Peyer's patch (tissue), 4 donors: ENCODE results near the gene CA4. TPM values are rescaled to one million over a fixed set of nuclear protein-coding genes. Genes with fewer than 3 reads are reported as not detected.

Source experiments
- DNase-seq, 3 donors: peaks; one replicate each; pipeline ENCODE4 v3.0.0-alpha.2; 2017 to 2019
- H3K27ac ChIP-seq, 4 donors: fragments of 200-600 bp; sonication (generic); one replicate each; pipeline ENCODE4 v1.5.1; 2016 to 2019
- H3K27me3 ChIP-seq, 2 donors: fragments of 200-600 bp; sonication (generic); one replicate each; pipeline ENCODE4 v1.5.1; 2019
- H3K36me3 ChIP-seq, 3 donors: fragments of 200-600 bp; sonication (generic); one replicate each; pipeline ENCODE4 v1.5.1; 2016 to 2019
- H3K4me1 ChIP-seq, 4 donors: fragments of 200-600 bp; sonication (generic); one replicate each; pipeline ENCODE4 v1.5.1; 2016 to 2019
- H3K4me3 ChIP-seq, 4 donors: fragments of 200-600 bp; sonication (generic); 1 replicate in 3 of 4; 2 replicates in 1 of 4; pipeline ENCODE4 v1.5.1; 2016 to 2019; ENCODE audit warnings: mild to moderate bottlenecking in 1 of 4
- H3K9me3 ChIP-seq, 4 donors: fragments of 200-600 bp; sonication (generic); one replicate each; pipeline ENCODE4 v1.5.1; 2016 to 2019; ENCODE audit warnings: mild to moderate bottlenecking in 1 of 4
- CTCF ChIP-seq, 6 experiments: fragments of 450-650 bp in 4 of 6; fragments of 200-600 bp in 2 of 6; sonication (generic) in 1 of 6; IDR thresholded peaks; one replicate each; pipeline ENCODE4 v1.5.1; 2017 to 2019; ENCODE audit warnings: antibody characterized with exemption in 6 of 6, mild to moderate bottlenecking in 3 of 6, moderate library complexity in 1 of 6
- POLR2A ChIP-seq, 2 donors: fragments of 450-650 bp; IDR thresholded peaks; one replicate each; pipeline ENCODE4 v1.5.1; 2017; ENCODE audit warnings: antibody characterized with exemption in 2 of 2, mild to moderate bottlenecking in 2 of 2, moderate library complexity in 2 of 2
- total RNA-seq, 4 donors: library from RNA; depleted of rRNA; stranded (reverse); fragments of >200 nt; gene quantifications; one replicate each; pipeline ENCODE4 v1.1.0, GENCODE V29; 2016

CA4 gene
- total RNA-seq, 4 donors from 2014 or later, result 1.6 to 18.4 (median 12.3) TPM; not detected in 1

- Histone ChIP-seq H3K36me3 (no peaks in the 10 kb centered on the region), H3K27me3 (no peaks in the 10 kb centered on the region), H3K4me3 (no peak overlapping the region), H3K9me3 (no peaks in the 10 kb centered on the region), H3K27ac (no peak overlapping the region), H3K4me1 (peaks cover 0 to 46% (median 4%) of the 10 kb centered on the region in 4 donors)
- no peak for TF ChIP-seq POLR2A (IDR thresholded peaks at IDR 0.05)
- TF ChIP-seq CTCF (IDR thresholded peaks at IDR 0.05), result no peak
- DNase-seq, result peak in 1 of 3 donors; percentile 46
Observed at GRCh38 chr17:60168654-60169053, 18.9 kb downstream of the CA4 start.

- TF ChIP-seq POLR2A (IDR thresholded peaks at IDR 0.05) (peak in 1 of 2 donors; percentile 19), CTCF (IDR thresholded peaks at IDR 0.05) (peak in 3 of 6 experiments; percentile 31 to 36 (median 35))
- Histone ChIP-seq H3K27me3 (no peaks in the 10 kb centered on the region), H3K4me1 (peaks cover 0 to 44% (median 4%) of the 10 kb centered on the region in 4 donors), H3K9me3 (no peaks in the 10 kb centered on the region), H3K36me3 (no peaks in the 10 kb centered on the region), H3K27ac (peak overlapping the region in 3 of 4 donors; percentile 33 to 81 (median 56)), H3K4me3 (no peak overlapping the region)
- peak in 2 of 3 donors; percentile 86 to 89 for DNase-seq
Observed at GRCh38 chr17:60169921-60170817, 20.4 kb downstream of the CA4 start.

- no peak overlapping the region for H3K4me3 ChIP-seq
- TF ChIP-seq CTCF (IDR thresholded peaks at IDR 0.05) (no peak), POLR2A (IDR thresholded peaks at IDR 0.05) (no peak)
- peaks cover 0 to 36% (median 4%) of the 10 kb centered on the region in 4 donors for H3K4me1 ChIP-seq
- no peaks in the 10 kb centered on the region for H3K9me3 ChIP-seq
- peak in 1 of 3 donors; percentile 38 for DNase-seq
- peak overlapping the region in 3 of 4 donors; percentile 33 to 81 (median 56) for H3K27ac ChIP-seq
- H3K36me3 ChIP-seq, result no peaks in the 10 kb centered on the region
- no peaks in the 10 kb centered on the region for H3K27me3 ChIP-seq
Observed at GRCh38 chr17:60170835-60171752, 21.3 kb downstream of the CA4 start.

GRCh38 chr17:60171753-60172079 lies 21.9 kb downstream of the CA4 start:
- Histone ChIP-seq H3K27ac (peak overlapping the region in 1 of 4 donors; percentile 81), H3K36me3 (peaks cover 0 to under 1% (median 0%) of the 10 kb centered on the region in 3 donors), H3K9me3 (no peaks in the 10 kb centered on the region), H3K4me3 (no peak overlapping the region), H3K4me1 (peaks cover 0 to 32% (median 4%) of the 10 kb centered on the region in 4 donors), H3K27me3 (no peaks in the 10 kb centered on the region)
- TF ChIP-seq CTCF (IDR thresholded peaks at IDR 0.05) (no peak), POLR2A (IDR thresholded peaks at IDR 0.05) (no peak)
- peak in 1 of 3 donors; percentile 18 for DNase-seq

- Histone ChIP-seq H3K36me3 (peaks cover 0 to 7% (median 0%) of the 10 kb centered on the region in 3 donors), H3K4me3 (no peak overlapping the region), H3K9me3 (no peaks in the 10 kb centered on the region), H3K27ac (peak overlapping the region in 1 of 4 donors; percentile 51), H3K27me3 (no peaks in the 10 kb centered on the region), H3K4me1 (peaks cover 0 to 32% (median 4%) of the 10 kb centered on the region in 4 donors)
- TF ChIP-seq CTCF (IDR thresholded peaks at IDR 0.05) (no peak), POLR2A (IDR thresholded peaks at IDR 0.05) (no peak)
- peak in 1 of 3 donors; percentile 45 for DNase-seq
Observed at GRCh38 chr17:60173304-60173819, 23.6 kb downstream of the CA4 start.
